IPS-11a (cell line): ENCODE data around the gene WEE2.
"Not testable (repeated sequence)": the region's sequence is repeated elsewhere in the genome, so short reads cannot be mapped to it uniquely, and the experiment has no call there.

ENCODE experiments used
- H3K4me3 ChIP-seq: one replicate; pipeline ENCODE4 v1.5.1; 2013; ENCODE audit warnings: low read depth, low read length, control low read depth

WEE2 gene

GRCh38 chr7:141689072-141689825, 18.9 kb upstream of the WEE2 start:
- not testable (repeated sequence) for H3K4me3 ChIP-seq

GRCh38 chr7:141691540-141691939, 16.6 kb upstream of the WEE2 start:
- H3K4me3 ChIP-seq: no peak overlapping the region

GRCh38 chr7:141691961-141692360, 16.2 kb upstream of the WEE2 start:
- H3K4me3 ChIP-seq: no peak overlapping the region

GRCh38 chr7:141693082-141693481, 15.1 kb upstream of the WEE2 start:
- no peak overlapping the region for H3K4me3 ChIP-seq

GRCh38 chr7:141695803-141696289, 12.3 kb upstream of the WEE2 start:
- no peak overlapping the region for H3K4me3 ChIP-seq

- no peak overlapping the region for H3K4me3 ChIP-seq
Measured at GRCh38 chr7:141696348-141696747, 11.8 kb upstream of the WEE2 start.

- no peak overlapping the region for H3K4me3 ChIP-seq
Measured at GRCh38 chr7:141697211-141697871, 10.8 kb upstream of the WEE2 start.

- H3K4me3 ChIP-seq: no peak overlapping the region
Measured at GRCh38 chr7:141698247-141699015, 9.7 kb upstream of the WEE2 start.

- no peak overlapping the region for H3K4me3 ChIP-seq
Measured at GRCh38 chr7:141699860-141700259, 8.3 kb upstream of the WEE2 start.

- H3K4me3 ChIP-seq: peak overlapping the region; percentile 48
Measured at GRCh38 chr7:141700296-141700847, 7.8 kb upstream of the WEE2 start.

GRCh38 chr7:141700848-141701371, 7.2 kb upstream of the WEE2 start:
- H3K4me3 ChIP-seq: peak overlapping the region; percentile 48

- peak overlapping the region; percentile 56 for H3K4me3 ChIP-seq
Measured at GRCh38 chr7:141701489-141702046, 6.6 kb upstream of the WEE2 start.

GRCh38 chr7:141702047-141702567, 6.0 kb upstream of the WEE2 start, which contains the start of gene DENND11:
Gene DENND11, minus strand, starts transcription at chr7:141702166. Its CDS starts 13 bp downstream, at chr7:141702153.
- H3K4me3 ChIP-seq: peak within 1 kb of the TSS; percentile 66

- H3K4me3 ChIP-seq: no peak overlapping the region
Measured at GRCh38 chr7:141702892-141703291, 5.3 kb upstream of the WEE2 start.

- no peak overlapping the region for H3K4me3 ChIP-seq
Measured at GRCh38 chr7:141704112-141704511, 4.0 kb upstream of the WEE2 start.

GRCh38 chr7:141704741-141705140, 3.4 kb upstream of the WEE2 start:
- no peak overlapping the region for H3K4me3 ChIP-seq

GRCh38 chr7:141706239-141707064, 1.7 kb upstream of the WEE2 start:
- no peak overlapping the region for H3K4me3 ChIP-seq

GRCh38 chr7:141709318-141709717, 1.2 kb downstream of the WEE2 start:
- H3K4me3 ChIP-seq: no peak overlapping the region

- H3K4me3 ChIP-seq: no peak overlapping the region
Measured at GRCh38 chr7:141709749-141710148, 1.6 kb downstream of the WEE2 start.
